ENCODE results near the gene CCR3.

The CCR3 gene

DNA sequence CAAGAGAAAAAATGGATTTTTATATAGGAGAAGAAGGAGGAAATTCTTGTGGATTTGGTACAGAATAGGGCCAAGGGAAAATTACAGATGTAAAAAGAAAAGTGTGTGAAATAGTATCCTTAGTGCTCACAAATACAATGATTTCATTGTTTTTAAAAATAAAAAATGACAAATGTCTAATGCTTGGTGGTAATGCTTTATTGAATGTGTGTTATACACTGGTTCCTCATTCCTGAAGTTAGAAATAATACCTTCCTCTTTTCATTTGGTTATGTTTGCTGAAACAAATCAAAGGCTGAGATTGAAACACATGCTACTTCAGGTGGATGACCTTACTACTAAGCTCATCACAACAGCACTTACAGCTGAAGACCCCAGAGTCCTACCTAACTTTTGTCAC is 73.9 kb downstream of the CCR3 start:
- Histone ChIP-seq H3K27ac (replicated peaks; ENCODE audit: low read length) (no peak overlapping the region), H3K4me3 (ENCODE audit: low read length in 2 of 2) (no peak overlapping the region), H3K9ac (ENCODE audit: low read depth, low read length, poor library complexity) (no peak overlapping the region), H3K14ac (ENCODE audit: low read length) (no peak overlapping the region), H2AK5ac (ENCODE audit: low read depth, low read length) (no peak overlapping the region), H2BK12ac (ENCODE audit: low read length) (no peak overlapping the region), H3K4me2 (ENCODE audit: insufficient read depth, low read length, poor library complexity, severe bottlenecking) (no peak overlapping the region), H2BK120ac (ENCODE audit: low read depth, low read length) (no peak overlapping the region), H2AFZ (ENCODE audit: low read length) (no peak overlapping the region), H4K8ac (ENCODE audit: low read depth, low read length) (no peak overlapping the region), H4K91ac (ENCODE audit: low read depth, low read length, poor library complexity) (no peak overlapping the region), H3K36me3 (replicated peaks in 1 of 2; ENCODE audit: control insufficient read depth in 2 of 2, insufficient read depth in 2 of 2, low read length in 2 of 2) (no peaks in the 10 kb centered on the region), H3K23ac (ENCODE audit: low read depth, low read length, poor library complexity) (no peak overlapping the region), H3K18ac (ENCODE audit: low read length) (no peak overlapping the region), H3K4ac (ENCODE audit: low read length) (no peak overlapping the region), H2BK5ac (ENCODE audit: low read length) (no peak overlapping the region), H3K9me3 (replicated peaks in 1 of 2; ENCODE audit: control insufficient read depth in 2 of 2, insufficient read depth in 1 of 2, low read depth in 1 of 2, low read length in 2 of 2) (no peaks in the 10 kb centered on the region), H3K27me3 (ENCODE audit: control insufficient read depth in 3 of 3, insufficient read depth in 3 of 3, low read depth in 1 of 3, low read length in 3 of 3) (no peaks in the 10 kb centered on the region), H2BK15ac (ENCODE audit: low read length) (no peak overlapping the region), H3K79me1 (ENCODE audit: low read depth, low read length) (no peaks in the 10 kb centered on the region), H3K4me1 (ENCODE audit: control insufficient read depth in 2 of 2, insufficient read depth in 1 of 2, low read depth in 1 of 2, low read length in 2 of 2) (no peaks in the 10 kb centered on the region)
- no peak for DNase-seq (ENCODE audit: low spot score)

All from neuronal stem cell (in vitro differentiated cells).